HG02852 (cell line): ENCODE results near the gene IFT25.
A peak's percentile ranks its signal among the peaks of the same experiment; 100 is the strongest.
"Not testable (repeated sequence)": the region's sequence is repeated elsewhere in the genome, so short reads cannot be mapped to it uniquely, and the experiment has no call there.

ENCODE experiments used
- ATAC-seq: cut with Tn5 transposase; IDR thresholded peaks from one replicate; pipeline ENCODE4 v1.9.1; 2021; ENCODE audit warnings: mild to moderate bottlenecking, moderate library complexity; ENCODE audit not compliant: unreplicated experiment

The IFT25 gene

DNA sequence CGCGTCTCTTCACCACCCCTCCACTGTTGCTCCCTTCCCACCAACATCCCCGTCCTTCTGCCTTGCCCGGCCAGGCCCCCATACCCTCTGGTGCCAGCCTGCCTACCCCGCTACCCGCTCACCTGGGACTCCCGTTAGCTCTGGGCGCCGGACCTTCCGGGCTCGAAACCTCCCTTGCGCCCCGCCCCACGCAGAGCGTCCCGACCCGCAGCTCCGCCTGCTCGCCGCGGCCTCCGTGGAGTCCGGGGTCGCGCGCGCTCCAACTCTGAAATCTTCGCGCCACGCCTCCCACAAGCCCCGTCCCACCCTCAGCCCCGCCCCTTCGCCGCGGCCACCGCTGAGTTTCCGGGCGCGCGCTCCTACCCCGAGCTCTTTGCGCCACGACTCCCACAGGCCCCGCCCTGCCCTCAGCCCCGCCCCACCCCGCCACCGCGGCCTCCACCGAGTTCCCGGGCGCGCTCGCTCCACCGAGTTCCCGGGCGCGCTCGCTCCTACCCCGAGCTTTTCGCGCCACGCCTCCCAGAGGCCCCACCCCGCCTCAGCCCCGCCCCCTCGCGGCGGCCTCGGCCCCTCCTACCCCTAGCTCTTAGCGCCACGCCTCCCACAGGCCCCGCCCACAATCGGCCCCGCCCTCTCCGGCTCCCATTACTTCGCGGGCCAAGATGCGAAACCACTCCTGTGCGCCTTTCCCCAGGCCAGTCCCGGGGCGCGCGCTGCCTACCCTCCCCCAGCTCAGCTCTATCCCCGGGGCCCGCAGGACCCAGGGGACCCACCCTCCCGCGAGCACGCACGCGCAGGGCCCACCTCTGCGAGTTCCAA, at the start of gene IFT25:
Gene IFT25, minus strand, starts transcription at position 267 of the 819 bp plus-strand sequence. CDS start 5,617 bp downstream, outside the sequence.
- peak; percentile 62 for ATAC-seq

DNA sequence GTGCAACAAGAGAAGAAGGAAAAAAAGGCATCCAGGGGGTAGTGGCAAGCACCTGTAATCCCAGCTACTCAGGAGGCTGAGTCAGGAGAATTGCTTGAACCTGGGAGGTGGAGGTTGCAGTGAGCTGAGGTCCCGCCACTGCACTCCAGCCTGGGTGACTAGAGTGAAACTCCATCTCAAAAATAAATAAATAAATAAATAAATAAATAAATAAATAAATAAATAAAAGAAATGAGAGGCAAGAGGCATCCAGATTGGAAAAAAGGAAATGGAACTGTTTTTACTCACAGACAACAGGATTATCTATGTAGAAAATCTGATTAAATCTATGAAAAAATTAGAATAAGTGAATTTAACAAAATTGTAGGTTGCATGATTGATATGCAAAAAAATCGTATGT, 49.0 kb upstream of the IFT25 start:
- not testable (repeated sequence) for ATAC-seq

DNA sequence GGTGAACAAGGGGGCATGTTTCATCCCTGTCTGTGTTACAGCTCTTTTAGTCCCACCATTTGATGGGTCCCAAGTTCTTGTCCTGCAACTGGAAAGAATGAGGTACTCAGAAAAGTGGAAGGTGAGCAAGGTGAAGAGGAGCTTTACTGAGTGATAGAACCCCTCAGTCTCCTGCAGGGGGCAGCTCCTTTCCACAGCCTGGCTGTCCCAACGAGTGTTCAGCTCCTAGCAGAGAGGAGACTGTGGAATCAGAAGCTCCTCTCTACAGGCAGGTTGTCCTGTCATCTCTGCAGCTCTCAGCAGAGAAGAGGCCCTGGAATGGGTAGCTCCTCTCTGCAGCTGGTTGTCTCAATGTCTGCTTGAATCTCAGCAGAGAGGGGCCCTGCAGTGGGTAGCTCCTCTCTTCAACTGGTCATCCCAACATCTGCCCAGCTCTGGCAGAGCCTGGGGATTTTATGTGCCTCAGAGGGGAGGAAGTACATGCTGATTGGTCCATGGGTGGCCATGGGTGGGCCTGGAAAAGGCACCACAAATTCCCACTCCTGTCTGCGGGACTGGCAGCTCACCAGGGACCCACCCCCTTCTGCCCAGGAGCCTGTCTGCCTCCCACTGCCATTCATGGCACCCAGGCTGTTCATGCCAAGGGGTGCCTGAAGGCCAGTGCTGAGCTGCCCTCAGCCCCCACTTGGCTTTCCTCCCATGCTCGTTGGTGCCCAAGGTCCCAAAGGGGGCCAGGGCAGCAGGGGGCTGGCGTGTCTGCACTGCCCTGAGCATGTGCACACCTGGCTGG, 46.8 kb upstream of the IFT25 start:
- no peak for ATAC-seq

DNA sequence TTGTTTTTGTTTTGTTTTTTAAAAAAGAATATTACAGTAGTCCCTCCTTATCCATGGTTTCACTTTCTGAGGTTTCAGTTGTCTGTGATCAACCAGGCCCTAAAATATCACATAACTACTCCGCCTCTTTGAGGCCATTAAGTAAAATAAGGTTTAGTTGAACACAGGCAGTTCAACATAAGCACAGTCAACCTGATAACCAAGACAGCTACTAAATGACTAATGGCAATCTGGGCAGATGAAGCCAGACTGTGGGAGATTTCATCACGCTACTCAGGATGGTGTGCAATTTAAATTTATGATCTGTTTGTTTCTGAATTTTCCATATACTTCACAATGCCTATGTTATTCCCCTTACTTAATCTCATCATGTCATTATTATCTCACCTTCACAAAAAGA, 42.4 kb upstream of the IFT25 start:
- ATAC-seq, result no peak

DNA sequence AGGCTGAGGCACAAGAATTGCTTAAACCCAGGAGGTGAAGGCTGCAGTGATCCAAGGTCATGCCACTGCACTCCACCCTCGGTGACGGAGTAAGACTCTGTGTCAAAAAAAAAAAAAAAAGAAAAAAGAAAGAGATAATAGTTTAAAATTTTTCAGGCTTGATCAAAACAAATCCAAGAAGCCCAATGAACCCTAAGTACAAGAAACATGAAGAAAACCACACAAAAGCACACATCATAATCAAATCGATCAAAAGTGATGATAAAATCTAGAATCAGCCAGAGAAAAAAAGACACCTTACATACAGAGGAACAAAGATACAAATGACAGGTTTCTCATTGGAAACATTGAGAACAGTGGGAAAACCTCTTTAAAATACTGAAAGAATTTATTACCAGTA, 41.0 kb upstream of the IFT25 start:
- no peak for ATAC-seq

DNA sequence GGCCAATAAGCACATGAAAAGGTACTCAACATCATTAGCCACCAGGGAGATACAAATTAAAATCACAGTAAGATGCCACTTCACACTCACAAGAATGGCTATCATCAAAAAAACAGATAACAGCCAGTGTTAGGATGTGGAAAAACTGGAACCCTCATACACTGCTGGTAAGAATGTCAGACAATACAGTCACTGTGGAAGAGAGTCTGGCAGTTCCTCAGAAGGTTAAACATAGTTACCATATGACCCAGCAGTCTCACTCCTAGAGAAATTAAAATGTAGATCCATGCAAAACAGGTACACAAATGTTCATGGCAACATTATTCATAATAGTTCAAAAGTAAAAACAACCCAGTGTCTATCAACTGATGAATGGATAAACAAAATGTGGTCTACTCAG, 39.2 kb upstream of the IFT25 start:
- ATAC-seq, result no peak

DNA sequence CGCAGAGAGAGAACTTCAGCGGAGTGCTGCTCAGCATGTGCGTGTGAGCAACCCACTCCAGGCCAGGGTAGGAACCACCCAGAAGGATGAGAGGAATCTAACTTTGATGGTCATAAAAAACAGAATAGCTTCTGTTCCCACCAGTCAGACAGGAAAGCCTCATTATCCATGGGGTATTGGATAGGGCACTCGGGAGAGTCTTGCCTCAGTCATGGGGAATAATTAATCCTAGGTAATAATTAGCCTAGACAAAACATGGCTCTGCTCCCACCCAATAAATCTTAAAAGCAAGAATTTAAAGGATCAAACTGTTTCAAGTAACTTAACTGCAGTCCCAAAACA, 37.2 kb upstream of the IFT25 start:
- ATAC-seq, result no peak

DNA sequence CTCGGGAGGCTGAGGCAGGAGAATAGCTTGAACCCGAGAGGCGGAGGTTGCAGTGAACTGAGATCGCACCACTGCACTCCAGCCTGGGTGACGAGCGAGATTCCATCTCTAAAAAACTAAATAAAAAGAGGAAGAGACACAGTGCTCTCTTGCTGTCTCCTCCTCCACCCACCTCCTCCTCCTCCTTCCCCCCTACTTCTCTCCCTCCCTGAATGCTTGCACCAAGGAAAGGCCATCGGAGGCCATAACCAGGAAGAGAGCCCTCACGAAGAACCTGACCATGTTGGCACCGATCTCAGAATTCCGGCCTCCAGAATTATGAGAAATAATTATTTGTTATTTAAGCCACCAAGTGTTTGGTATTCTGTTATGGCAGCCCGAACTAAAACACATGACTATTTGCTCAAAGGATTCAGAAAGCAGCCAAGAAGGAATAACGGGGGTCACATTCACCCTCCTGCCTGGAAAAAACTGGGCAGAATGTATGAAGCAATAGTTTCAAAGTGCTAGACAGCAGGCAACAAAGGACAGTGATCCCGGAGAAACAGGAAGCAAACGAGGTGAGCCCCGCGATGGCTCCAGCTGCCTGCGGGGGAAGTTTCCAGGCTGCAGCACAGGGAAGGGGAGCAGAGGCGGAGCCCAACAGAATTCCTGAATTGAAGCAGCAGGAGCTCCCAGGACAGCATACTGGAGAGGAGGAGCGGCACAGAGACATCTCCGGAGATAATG, 36.7 kb upstream of the IFT25 start:
- no peak for ATAC-seq

DNA sequence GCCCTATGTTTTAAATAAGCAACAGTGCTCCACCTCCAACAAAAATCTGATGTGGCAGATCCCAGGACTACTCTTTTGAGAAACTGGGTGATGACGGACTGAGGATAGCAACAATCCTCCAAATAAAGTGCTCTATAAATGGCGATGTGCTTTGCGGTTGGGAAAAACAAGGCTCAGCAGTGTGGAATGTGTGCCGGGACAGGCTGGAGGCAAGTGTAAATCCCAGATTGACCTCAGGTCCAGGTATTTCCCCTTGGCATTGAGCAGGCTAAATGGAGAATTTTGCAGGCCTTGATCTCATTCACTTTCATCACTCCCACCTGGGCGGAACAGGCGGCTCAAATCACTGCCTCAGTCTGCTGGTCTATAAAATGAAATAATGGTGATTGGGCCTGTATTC, 35.7 kb upstream of the IFT25 start:
- ATAC-seq, result no peak

DNA sequence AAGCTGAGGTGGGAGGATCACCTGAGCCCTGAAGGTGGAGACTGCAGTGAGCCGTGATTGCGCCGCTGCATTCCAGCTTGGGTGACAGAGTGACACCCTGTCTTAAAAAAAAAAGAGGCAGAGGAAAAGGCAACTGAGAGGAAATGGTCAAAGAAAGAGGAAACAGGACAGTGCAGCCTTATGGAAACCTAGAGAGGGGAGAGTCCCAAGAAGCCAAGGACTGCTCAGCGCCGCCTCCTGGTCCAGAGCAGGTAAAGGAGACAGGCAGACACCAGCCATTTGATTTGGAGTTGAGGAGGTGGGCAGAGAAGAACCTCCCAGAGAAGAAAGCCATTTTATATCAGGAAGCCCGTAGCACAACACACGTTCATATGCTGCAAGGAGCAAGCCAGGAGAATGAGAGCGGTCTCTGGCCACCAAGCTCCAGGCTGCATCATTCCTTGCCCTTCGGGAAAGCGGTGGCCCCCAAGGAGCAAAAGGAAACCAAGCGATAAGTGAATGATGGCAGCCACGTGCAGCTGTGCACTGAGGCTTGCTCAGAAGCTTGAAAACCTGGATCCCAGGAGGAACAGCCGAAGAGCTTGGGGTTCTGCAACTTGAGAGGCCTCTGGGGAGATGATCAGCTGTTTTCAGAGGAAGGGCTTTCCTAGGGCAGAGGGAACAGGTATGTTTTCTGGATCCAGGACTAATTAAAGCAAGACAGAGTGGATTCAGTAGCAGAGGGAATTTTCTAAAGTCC, 34.4 kb upstream of the IFT25 start:
- no peak for ATAC-seq

DNA sequence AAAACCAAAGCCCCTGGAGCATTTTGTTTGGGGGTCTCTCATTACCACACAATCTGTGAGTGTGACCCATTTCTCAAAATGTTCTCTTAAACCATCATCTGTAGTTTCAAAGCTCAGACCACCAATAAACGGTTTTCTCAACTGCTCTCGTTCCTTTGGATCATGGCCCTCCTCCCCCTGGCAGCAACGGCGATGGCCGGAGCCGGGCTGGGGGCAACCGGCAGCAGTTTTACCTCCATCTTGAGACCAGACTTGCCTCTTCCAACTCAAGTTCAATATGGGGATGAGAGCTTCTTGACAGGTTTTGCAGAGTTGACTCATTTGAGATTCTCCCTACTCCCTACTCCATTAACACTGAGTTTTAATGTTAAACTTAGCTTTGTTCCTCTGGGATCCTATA, 30.4 kb upstream of the IFT25 start:
- no peak for ATAC-seq

DNA sequence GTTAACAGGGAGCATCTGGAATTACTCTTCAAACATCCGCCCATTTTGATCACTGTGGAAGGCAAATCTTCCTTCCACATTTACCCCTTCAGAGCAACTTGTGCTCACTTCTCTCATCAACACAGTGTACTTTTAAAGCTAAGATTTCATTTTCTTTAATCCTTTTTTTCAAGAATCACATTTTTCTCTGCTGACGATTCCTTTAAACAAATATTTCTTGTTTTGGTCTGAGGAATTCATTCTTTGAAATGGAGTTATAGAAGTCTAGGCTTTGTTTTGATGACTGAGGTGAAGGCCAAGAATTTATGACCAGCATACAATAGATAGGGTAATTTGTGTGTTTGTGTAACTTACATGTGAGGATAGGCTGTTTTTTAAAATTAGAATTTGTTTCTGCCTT, 26.2 kb upstream of the IFT25 start:
- no peak for ATAC-seq

DNA sequence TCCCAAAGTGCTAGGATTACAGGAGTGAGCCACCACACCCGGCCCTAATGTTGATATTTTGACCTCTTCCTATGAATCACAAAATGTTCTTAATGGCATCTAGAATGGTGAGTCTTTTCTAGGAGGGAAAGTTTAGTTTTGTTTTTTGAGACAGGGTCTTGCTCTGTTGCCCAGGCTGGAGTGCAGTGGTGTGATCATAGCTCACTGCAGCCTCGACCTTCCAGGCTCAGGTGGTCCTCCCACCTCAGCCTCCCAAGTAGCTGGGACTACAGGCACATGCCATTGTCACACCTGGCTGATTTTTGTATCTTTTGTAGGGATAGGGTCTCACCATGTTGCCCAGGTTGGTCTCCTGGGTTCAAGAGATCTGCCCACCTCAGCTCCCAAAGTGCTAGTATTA, 23.8 kb upstream of the IFT25 start:
- ATAC-seq, result not testable (repeated sequence)

DNA sequence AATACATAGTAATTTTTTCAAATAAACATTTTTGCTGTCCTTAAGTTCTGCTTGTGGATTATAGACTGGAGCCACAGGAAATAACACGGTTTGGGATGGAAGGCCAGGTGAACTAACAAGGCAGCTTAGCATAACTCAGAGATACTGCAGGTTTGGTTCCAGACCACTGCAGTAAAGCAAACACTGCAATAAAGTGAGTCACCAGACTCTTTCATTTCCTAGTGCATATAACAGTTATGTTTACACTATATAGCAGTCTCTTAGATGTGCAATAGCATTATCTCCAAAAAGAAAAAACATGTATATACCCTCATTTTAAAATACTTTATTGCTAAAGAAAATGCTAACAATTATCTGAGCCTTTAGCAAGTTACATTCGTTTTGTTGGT, 22.6 kb upstream of the IFT25 start:
- no peak for ATAC-seq

DNA sequence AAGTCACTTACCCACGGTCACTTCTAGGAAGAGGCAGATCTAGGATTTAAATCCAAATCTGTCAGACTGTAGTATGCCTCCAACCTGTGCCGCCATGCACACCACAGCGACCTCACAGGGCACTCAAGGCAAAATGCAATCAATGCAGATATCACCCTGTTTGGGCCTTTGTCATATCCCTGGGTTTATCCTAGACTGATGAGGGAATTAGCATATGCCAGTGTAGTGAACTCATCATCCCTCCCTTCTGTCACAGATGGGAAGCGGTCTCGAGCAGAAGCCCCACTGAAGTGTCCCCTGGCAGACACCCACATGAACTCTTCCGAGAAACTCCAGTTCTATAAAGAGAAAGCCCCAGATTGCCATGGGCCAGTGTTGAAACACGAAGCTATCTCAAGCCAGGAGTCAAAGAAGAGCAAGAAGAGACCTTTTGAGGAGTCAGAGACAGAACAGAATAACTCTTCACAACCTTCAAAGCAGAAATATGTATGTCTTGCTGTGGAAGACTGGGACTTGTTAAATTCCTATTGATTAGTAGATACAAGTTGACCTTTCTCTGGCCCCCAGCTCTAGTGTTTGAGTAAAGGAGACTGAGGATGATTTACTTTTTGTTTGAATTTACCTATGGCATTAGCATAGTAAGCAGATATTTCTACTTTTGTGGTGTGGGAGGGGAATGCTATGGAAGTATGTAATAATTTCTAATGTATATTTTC, 22.1 kb upstream of the IFT25 start:
- ATAC-seq, result no peak

DNA sequence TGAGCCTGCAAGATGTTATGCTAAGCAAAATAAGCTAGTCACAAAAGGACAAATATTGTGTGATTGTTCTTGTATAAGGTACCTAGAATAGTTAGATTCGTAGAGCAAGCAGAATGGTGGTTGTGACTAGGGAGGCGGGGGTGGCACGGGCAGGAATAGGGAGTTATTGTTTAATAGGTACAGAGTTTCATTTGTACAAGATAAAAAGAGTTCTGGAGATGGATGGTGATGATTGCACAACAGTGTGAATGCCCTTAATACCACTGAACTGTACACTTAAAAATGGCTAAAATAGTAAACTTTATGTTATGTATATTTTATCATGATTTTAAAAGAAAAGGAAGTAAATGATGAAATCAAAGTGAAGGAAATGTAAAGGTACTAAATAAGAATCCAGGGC, 21.3 kb upstream of the IFT25 start:
- no peak for ATAC-seq

DNA sequence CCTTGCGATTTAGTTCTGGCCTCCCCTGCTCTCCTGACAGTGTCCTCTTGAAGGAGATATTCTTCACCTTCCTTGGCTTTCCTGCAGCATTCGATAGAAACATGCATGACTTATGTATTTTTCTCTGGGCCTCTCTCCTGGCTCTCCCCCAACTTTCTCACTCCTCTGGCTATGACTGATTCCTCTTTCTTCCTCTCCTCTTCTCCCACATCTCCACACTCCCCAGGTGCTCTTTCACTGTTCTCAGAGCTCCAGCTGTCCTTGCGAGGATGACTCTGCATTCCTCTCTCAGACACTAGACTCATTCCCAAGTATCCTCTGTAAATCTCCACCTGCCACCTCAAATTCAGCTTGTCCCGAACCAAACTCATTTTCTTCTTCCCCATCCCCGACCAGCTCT, 18.6 kb upstream of the IFT25 start:
- ATAC-seq, result no peak

DNA sequence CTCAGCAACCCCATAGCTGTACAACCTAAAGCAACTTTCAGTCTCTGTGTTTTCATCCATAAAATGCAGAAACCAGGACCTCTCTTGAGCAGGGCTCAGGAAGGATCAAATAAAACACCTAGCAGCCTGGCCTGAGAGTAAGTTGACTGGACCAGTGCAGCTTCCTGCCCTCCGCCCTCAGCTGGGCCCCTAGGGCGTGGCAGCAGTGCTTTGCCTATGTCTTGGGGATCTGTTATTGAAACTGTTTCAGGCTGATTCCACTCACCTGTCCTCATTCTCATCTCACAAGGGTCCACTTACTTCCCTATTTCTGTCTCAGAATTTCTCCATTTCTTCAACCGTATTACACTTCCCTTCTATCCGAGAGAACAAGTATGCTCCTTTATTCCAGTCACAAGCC, 18.0 kb upstream of the IFT25 start:
- ATAC-seq, result no peak

DNA sequence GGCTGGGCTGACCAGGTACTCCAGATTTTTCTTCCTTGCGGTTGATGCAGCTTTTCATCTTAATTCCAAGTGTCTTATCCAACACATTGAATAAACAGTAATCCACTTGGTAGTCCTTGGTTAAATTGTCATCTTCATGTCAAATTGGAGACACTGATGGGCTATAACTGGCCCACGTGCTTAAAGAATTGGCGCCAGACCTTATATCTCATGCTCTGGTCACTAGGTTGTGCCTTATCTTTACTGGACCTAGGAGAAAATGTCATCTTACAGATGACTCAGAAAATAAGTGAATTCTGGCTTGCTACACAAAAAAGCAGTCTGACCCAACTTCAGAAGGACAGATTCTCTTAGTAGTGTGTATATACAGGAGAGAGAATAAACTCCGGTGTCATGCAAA, 16.9 kb upstream of the IFT25 start:
- ATAC-seq, result no peak

DNA sequence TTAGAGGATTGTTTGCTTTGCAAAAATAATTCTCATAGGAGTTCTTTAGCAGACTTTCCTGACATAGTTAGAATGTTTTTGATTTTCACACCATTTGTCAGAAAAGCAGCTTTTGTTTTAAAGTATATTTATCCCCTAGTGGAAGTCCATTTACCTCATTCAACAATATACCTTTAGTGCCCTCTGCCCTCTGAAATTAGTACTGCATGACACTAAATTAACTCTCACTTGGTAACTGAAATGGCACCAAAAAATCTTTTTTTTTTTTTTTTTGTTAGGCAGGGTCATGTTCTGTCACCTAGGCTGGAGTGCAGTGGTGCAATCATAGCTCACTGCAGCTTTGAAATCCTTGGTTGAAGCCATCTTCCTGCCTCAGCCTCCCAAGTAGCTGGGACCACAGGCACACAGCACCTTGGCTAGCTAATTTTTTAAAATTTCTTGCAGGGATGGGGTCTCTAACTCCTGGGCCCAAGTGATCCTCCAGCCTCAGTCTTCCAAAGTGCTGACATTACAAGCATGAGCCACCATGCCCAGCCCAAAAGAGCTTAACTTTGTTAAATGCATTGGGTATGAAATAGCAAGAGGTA, 14.3 kb upstream of the IFT25 start:
- ATAC-seq, result no peak
